GM10248 (cell line): ENCODE data around the gene NSDHL.
"Not testable (repeated sequence)": the region's sequence is repeated elsewhere in the genome, so short reads cannot be mapped to it uniquely, and the experiment has no call there.

Experiments used
- CTCF ChIA-PET: fragments of 300-600 bp; sonication (Branson Sonifier 250); formaldehyde crosslinking; extraction: SDS; loops from one replicate; lab custom pipeline; 2021; ENCODE audit warnings: antibody characterized with exemption; lab: Yijun Ruan, JAX
- POLR2A ChIA-PET: fragments of 350-650 bp; sonication (Branson Sonifier 250); formaldehyde crosslinking; extraction: SDS; loops from one replicate; lab custom pipeline; 2020; ENCODE audit warnings: antibody characterized with exemption; lab: Yijun Ruan, JAX
- DNase-seq: peaks from one replicate; pipeline ENCODE4 v3.0.0; 2012; ENCODE audit errors: extremely low spot score
- TF ChIP-seq, protein P1 (sequence below): IDR thresholded peaks from 2 replicates; pipeline ENCODE4 v1.5.1; 2012; ENCODE audit warnings: mild to moderate bottlenecking, low read depth; ENCODE audit errors: extremely low read depth, missing control alignments, control extremely low read depth

The NSDHL gene

GRCh38 chrX:152904151-152905080 is 73.6 kb downstream of the NSDHL start:
- CTCF ChIA-PET: interaction anchor here (0.6 to 2.0 kb wide), 8 partner anchors 10 to 634 kb away, joined by 3 to 14 read pairs (median 4); no protein-coding TSS in a partner anchor
- DNase-seq: peak; percentile 72
- TF ChIP-seq, protein P1, sequence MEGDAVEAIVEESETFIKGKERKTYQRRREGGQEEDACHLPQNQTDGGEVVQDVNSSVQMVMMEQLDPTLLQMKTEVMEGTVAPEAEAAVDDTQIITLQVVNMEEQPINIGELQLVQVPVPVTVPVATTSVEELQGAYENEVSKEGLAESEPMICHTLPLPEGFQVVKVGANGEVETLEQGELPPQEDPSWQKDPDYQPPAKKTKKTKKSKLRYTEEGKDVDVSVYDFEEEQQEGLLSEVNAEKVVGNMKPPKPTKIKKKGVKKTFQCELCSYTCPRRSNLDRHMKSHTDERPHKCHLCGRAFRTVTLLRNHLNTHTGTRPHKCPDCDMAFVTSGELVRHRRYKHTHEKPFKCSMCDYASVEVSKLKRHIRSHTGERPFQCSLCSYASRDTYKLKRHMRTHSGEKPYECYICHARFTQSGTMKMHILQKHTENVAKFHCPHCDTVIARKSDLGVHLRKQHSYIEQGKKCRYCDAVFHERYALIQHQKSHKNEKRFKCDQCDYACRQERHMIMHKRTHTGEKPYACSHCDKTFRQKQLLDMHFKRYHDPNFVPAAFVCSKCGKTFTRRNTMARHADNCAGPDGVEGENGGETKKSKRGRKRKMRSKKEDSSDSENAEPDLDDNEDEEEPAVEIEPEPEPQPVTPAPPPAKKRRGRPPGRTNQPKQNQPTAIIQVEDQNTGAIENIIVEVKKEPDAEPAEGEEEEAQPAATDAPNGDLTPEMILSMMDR: peak; percentile 55
- POLR2A ChIA-PET: no interaction called here

DNA sequence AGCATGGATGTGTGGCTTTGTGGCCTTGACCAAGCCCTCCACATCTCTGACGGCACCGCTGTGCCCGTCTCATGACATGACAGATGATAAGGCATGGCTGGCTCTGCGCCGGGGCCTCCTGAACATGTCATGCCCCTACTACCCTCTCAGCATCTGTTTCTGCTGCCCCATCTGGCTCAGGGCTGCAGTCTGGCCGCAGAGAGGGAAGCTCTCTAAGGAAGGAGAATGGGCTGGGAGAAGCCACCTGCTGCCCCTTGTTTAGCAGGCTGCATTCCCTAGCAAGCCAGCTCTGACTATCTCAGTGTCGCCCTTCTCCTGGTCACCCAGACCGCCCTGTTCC is 74.2 kb downstream of the NSDHL start:
- ChIA-PET CTCF (interaction anchor here (1.1 to 2.0 kb wide), 9 partner anchors 10 to 602 kb away, joined by 3 to 14 read pairs (median 5); no protein-coding TSS in a partner anchor), POLR2A (no interaction called here)
- no peak for DNase-seq
- TF ChIP-seq, protein P1: no peak

DNA sequence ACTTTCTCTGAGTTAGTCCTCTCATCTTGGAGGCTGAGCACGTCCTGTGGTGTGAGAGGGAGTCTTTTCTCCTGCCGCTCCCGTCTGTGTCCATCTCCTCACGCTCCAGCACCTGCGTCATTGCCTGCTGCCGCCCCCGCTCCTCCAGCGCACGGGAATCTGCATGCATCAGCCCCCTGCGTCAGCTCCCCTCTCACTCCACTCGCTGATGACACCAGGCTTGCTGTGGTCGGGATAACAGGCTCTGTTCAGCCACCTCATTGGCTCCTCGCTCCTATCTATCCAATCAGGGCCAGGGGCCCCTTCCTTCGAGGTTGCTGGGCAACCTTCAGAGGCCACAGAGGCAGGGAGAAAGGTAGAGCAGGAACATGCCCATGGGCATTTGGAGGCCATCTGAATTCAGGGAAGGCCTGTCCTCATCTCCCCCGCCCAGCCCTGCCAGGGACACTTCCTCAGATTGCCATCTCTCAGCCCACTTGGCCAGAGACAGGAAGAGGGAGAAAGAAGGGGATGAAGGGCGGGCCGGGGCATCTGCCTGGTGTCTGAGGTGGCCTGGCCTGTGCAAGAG is 76.3 kb downstream of the NSDHL start:
- POLR2A ChIA-PET: no interaction called here
- TF ChIP-seq, protein P1: no peak
- CTCF ChIA-PET: interaction anchor here (1.3 kb wide), 1 partner anchor 8 kb away, joined by 3 read pairs; no protein-coding TSS in a partner anchor
- DNase-seq: no peak

GRCh38 chrX:152908486-152908885 is 77.6 kb downstream of the NSDHL start:
- no peak for DNase-seq
- ChIA-PET CTCF (no interaction called here), POLR2A (no interaction called here)
- TF ChIP-seq, protein P1: no peak

DNA sequence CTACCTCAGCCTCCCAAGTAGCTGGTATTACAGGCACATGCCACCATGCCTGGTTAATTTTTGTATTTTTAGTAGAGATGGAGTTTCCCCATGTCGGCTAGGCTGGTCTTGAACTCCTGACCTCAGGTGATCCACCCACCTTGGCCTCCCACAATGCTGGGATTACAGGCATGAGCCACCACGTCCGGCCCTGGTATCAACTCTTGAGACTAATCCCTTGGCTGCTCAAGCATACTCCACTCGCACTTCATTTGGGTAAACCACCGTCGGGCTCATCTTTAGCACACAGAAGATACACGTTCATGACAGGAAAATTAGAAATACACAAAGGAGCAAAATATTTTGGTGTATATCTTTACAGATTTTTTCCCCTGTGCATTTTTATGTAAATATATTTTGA is 79.2 kb downstream of the NSDHL start:
- CTCF ChIA-PET, DNase-seq, POLR2A ChIA-PET: not testable (repeated sequence)

DNA sequence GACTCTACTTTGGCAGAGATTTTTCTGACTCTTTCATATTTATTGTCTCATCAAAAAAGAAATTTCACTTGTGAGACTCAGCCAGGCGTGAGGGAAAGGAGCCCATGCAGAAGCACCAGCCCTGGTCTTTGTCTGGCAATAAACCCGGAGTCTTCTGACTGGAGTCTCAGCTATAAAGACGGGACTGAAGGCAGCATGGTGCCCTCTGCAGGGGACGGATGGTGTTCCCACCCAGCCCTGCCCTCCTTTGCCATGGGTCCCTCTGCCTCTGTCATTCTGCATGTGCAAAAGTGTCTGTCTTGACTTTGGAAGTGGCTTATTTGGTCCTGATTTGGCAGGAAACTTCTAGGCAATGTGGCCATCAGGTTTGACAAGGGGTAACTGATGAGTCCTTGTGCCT is 81.2 kb downstream of the NSDHL start:
- TF ChIP-seq, protein P1: no peak
- POLR2A ChIA-PET: no interaction called here
- DNase-seq: no peak
- CTCF ChIA-PET: interaction anchor here (1.2 to 1.5 kb wide), 3 partner anchors 8 to 29 kb away, joined by 3 to 4 read pairs (median 3); no protein-coding TSS in a partner anchor
